Measurements from ENCODE around the gene AHNAK2. TPM values are rescaled to one million over a fixed set of nuclear protein-coding genes. Genes with fewer than 3 reads are reported as not detected.

Gene AHNAK2
- total and polyA plus RNA-seq, 9 of the 15 experiments (the other 6 are each of a cell fraction or from before 2014, with no cell fraction given) = 0.04 to 0.09 (median 0.04) TPM; not detected in 6

- no peak for FAIRE-seq
- no peak overlapping the region for H2AFZ ChIP-seq (ENCODE audit: low read depth, low read length)
- ATAC-seq = no peak
- no peak for DNase-seq (ENCODE audit: extremely low read depth in 1 of 4, low spot score in 3 of 4)
- 54% methylated on average over 3 of the region's 7 CpGs for WGBS (ENCODE audit: insufficient coverage, low coverage, missing lambda C conversion rate)
- no peaks in the 10 kb centered on the region for H3K36me3 ChIP-seq (ENCODE audit: control insufficient read depth, insufficient read depth, low read length)
- H3K9me1 ChIP-seq (ENCODE audit: control insufficient read depth, insufficient read depth, low read length) = no peaks in the 10 kb centered on the region
- TF ChIP-seq ZNF707 (CRISPR knock-in tag; conservative IDR thresholded peaks at IDR 0.05) (no peak), ZNF197 (CRISPR knock-in tag; IDR thresholded peaks at IDR 0.05; ENCODE audit: low read depth) (no peak), ZNF3 (CRISPR knock-in tag; IDR thresholded peaks at IDR 0.05) (no peak), ZSCAN32 (CRISPR knock-in tag; IDR thresholded peaks at IDR 0.05) (no peak), ZNF175 (CRISPR knock-in tag; IDR thresholded peaks at IDR 0.05; ENCODE audit: low read depth) (no peak), ZFP1 (CRISPR knock-in tag; IDR thresholded peaks at IDR 0.05) (no peak), POU5F1 (IDR thresholded peaks at IDR 0.05; ENCODE audit: borderline replicate concordance, low read depth, low read length, partially characterized antibody) (no peak), MAFK (IDR thresholded peaks at IDR 0.05; ENCODE audit: low read length) (no peak), ZBTB26 (CRISPR knock-in tag; IDR thresholded peaks at IDR 0.05) (no peak), ZBTB1 (CRISPR knock-in tag; IDR thresholded peaks at IDR 0.05; ENCODE audit: borderline replicate concordance, low read depth) (no peak), FOXO4 (CRISPR knock-in tag; IDR thresholded peaks at IDR 0.05) (no peak), GATAD2B (IDR thresholded peaks at IDR 0.05; ENCODE audit: borderline replicate concordance) (no peak), ARID1B (IDR thresholded peaks at IDR 0.05) (no peak)
- BruUV-seq (replicated peaks) = no TSS peak
- no peaks in the 10 kb centered on the region; the same call in 1 of the 2 replicates for H4K20me1 ChIP-seq (replicated peaks; ENCODE audit: control insufficient read depth, insufficient read depth, low read length)
- no peak overlapping the region for H3K27ac ChIP-seq (ENCODE audit: extremely low read depth, low read depth, low read length)
- in situ Hi-C loops (cut with MboI) (no loop called here), intact Hi-C loops (cut with micrococcal nuclease) (no loop called here)
- H3K79me2 ChIP-seq (ENCODE audit: control insufficient read depth, insufficient read depth, low read length) = no peaks in the 10 kb centered on the region; the same call in 2 of the 3 replicates
- H3K9me3 ChIP-seq (replicated peaks; ENCODE audit: control insufficient read depth, insufficient read depth, low read depth, low read length) = no peaks in the 10 kb centered on the region
- H3K4me2 ChIP-seq (ENCODE audit: insufficient read depth, low read length) = no peak overlapping the region
- peak overlapping the region in 1 of 2 experiments; percentile 68; a peak in 1 of 4 replicates for H3K9ac ChIP-seq (ENCODE audit: insufficient read depth in 1 of 2, low read depth in 2 of 2, low read length in 2 of 2)
- no peaks in the 10 kb centered on the region for H3K27me3 ChIP-seq (ENCODE audit: control insufficient read depth in 2 of 2, insufficient read depth in 2 of 2, low read length in 2 of 2)
- H3K4me3 ChIP-seq = no peak overlapping the region
- ChIA-PET CTCF (ENCODE audit: low intra/inter-chr PET ratio) (no interaction called here), POLR2A (interaction anchor here (0.7 kb wide), 1 partner anchor 199 kb away, joined by 4 read pairs; no protein-coding TSS in a partner anchor)
- peaks cover 0 to 22% of the 10 kb centered on the region in 2 experiments; a peak in 3 of 5 replicates for H3K4me1 ChIP-seq (replicated peaks in 1 of 2; ENCODE audit: control insufficient read depth in 2 of 2, insufficient read depth in 2 of 2, low read length in 2 of 2)
Observed at GRCh38 chr14:104989951-104990303, 11.8 kb upstream of the AHNAK2 start.

Measured in K562 (cell line).